ENCODE results near the gene ZNF792.
"Not testable (repeated sequence)": the region's sequence is repeated elsewhere in the genome, so short reads cannot be mapped to it uniquely, and the experiment has no call there.

ZNF792 gene

GRCh38 chr19:34998777-34999497 is 34.9 kb upstream of the ZNF792 start:
- no peak for DNase-seq (ENCODE audit: low spot score)

DNA sequence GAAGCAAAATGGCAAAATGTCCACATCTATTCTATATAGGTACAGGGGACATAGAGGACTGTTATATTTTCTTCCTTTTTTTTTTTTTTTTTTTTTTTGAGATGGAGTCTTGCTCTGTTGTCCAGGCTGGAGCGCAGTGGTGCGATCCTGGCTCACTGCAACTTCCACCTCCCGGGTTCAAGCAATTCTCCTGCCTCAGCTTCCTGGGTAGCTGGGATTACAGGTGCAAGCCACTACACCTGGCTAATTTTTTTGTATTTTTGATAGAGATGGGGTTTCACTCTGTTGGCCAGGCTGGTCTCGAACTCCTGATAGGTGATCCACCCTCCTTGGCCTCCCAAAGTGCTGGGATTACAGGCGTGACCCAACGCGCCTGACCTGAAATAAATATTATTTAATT is 34.2 kb upstream of the ZNF792 start:
- not testable (repeated sequence) for DNase-seq (ENCODE audit: low spot score)

DNA sequence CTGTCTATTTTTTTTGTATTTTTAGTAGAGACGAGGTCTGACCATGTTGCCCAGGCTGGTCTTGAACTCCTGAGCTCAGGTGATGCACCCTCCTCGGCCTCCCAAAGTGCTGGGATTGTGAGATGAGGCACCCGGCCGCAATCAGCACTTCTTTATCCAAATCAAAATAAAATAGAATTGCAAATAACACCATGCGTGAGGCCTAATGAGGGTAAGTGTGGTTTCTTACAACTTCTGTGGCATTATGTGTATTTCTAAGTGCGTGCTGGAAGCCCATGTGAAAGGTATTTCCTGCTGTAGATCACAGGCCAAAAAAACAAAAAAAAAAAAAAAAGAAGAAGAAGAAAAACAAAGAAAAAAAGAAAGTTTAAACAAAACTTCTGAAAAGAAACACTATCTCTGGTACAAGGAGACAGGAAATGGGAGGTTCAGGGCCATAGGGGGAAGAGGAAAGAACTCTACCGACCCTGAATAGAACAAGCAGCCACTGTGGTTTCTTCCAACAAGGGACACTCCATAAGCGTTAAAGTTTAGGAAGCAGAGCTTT is 33.1 kb upstream of the ZNF792 start:
- no peak for DNase-seq (ENCODE audit: low spot score)

- no peak for DNase-seq (ENCODE audit: low spot score)
Observed at GRCh38 chr19:34995551-34995950, 31.5 kb upstream of the ZNF792 start.

DNA sequence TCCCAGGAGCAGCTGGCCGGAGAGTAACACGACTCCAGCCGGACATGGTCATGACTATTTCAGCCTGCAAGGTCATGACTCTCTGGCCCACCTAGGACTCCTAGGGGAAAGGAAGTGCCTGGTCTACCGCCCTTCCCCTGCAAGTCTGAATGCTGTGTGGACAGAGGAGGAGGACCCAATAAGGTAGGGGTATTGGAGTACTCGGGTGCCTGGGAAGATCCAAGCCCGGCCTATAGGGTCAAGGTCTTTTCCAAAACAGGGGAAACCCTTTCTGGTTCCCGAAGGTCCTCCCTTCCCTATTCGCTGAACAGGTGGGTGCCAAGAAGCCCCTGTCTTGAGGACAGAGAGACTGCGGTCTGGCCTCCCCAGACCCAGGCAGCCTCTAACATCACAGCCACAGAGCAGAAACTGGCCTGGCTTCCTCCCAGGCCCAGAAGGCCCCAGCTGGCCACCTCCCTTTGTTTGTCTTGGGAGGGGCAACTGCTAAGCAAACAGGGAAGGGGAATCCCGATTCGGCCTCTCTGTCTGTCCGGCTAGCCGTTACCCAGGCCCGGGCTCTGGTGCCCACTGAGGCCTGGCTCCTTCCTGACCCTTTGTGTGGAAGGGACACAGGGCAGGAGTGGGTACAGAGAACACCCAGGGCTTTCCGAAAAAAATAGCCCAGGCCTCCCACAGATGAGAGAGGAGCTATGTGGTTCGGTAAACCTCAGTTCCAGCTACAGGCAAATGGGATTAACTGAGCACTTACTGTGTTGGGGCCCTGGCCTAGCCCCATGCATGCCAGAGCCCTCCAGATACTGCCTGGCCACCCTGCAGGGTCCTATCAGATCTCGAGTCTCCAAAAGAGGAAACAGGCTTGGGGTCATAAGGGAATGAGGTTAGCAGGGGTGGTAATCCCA is 30.9 kb upstream of the ZNF792 start:
- no peak for DNase-seq (ENCODE audit: low spot score)

- no peak for DNase-seq (ENCODE audit: low spot score)
Observed at GRCh38 chr19:34994286-34994642, 30.2 kb upstream of the ZNF792 start.

DNA sequence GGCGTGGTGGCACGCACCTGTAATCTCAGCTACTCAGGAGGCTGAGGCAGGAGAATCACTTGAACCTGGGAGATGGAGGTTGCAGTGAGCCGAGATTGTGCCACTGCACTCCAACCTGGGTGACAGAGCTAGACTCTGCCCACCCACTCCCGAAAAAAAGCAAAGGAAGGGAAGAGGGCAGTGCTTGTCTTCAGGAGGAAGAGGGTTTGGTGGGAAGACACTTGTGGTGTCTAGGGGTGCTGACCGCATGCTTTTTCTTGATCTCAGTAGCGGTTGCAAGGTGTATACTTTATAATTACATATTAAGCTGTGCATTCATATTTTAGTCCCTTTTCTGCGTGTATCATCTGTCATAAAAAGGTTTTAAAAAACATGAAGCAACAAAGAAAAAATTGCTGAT is 28.6 kb upstream of the ZNF792 start:
- DNase-seq (ENCODE audit: low spot score) = not testable (repeated sequence)

- no peak for DNase-seq (ENCODE audit: low spot score)
Observed at GRCh38 chr19:34991542-34992333, 27.7 kb upstream of the ZNF792 start.

GRCh38 chr19:34990578-34991192 is 26.7 kb upstream of the ZNF792 start:
- DNase-seq (ENCODE audit: low spot score) = no peak

GRCh38 chr19:34989298-34989697 is 25.3 kb upstream of the ZNF792 start:
- no peak for DNase-seq (ENCODE audit: low spot score)

GRCh38 chr19:34988119-34988518 is 24.1 kb upstream of the ZNF792 start:
- DNase-seq (ENCODE audit: low spot score) = no peak

- peak; percentile 94 for DNase-seq (ENCODE audit: low spot score)
Observed at GRCh38 chr19:34985249-34986022, 21.4 kb upstream of the ZNF792 start.

- DNase-seq (ENCODE audit: low spot score) = no peak
Observed at GRCh38 chr19:34984287-34984686, 20.3 kb upstream of the ZNF792 start.

- no peak for DNase-seq (ENCODE audit: low spot score)
Observed at GRCh38 chr19:34983786-34984185, 19.8 kb upstream of the ZNF792 start.

DNA sequence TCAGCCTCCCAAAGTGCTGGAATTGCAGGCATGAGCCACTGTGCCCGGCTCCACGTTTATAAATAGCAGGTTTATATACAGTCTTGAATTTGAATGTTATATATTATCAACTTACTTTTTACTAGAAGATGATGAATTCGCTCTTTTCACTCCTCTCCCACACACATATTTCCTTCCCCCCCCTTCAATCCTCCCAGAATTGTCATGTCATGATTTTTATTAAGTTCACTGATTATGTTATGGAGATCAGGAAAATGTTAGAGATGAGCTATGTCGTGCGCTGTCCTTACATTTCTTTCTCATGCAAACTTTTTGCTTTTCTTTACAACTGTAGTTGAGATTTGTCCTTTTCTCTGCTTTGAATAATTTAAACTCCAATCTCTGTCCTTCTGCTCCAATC is 18.2 kb upstream of the ZNF792 start:
- DNase-seq (ENCODE audit: low spot score) = no peak

GRCh38 chr19:34979819-34980640 is 16.0 kb upstream of the ZNF792 start:
- DNase-seq (ENCODE audit: low spot score) = no peak

GRCh38 chr19:34976611-34977010 is 12.6 kb upstream of the ZNF792 start:
- no peak for DNase-seq (ENCODE audit: low spot score)

- no peak for DNase-seq (ENCODE audit: low spot score)
Observed at GRCh38 chr19:34975056-34975455, 11.0 kb upstream of the ZNF792 start.

DNA sequence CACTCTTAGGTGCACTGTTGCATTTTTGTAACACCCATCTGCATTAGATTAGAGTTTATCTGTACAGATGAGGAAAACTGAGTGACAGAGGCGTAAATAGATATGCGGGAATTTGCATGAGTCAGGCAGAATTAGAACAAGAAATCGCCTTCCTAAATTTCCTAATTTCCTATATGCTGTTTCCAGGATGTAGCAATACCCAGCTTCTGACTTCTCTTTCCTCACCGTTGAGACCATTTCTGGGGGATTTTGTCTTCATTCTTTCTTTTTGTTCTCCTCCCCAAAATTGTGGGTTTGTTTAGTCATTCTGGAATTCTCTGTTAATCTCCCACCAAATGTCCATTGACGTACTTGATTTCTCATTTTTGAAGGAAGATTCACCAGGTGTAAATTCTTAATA is 10.6 kb upstream of the ZNF792 start:
- DNase-seq (ENCODE audit: low spot score) = no peak

GRCh38 chr19:34972163-34972705 is 8.2 kb upstream of the ZNF792 start:
- no peak for DNase-seq (ENCODE audit: low spot score)

All from cerebellar cortex (tissue), 1 donor.